Lung (tissue), 12 donors: Measurements from ENCODE around the gene RABGAP1L. TPM values are rescaled to one million over a fixed set of nuclear protein-coding genes. Genes with fewer than 3 reads are reported as not detected.
"Not testable (repeated sequence)": the region's sequence is repeated elsewhere in the genome, so short reads cannot be mapped to it uniquely, and the experiment has no call there.

ENCODE experiments used
- ATAC-seq: fragments of 200-7000 bp; cut with Tn5 transposase; one replicate; pipeline ENCODE4 v1.9.1; 2020; ENCODE audit warnings: moderate number of reproducible peaks; ENCODE audit not compliant: insufficient read depth, low FRiP score
- DNase-seq, 3 donors: peaks; one replicate each; pipeline ENCODE4 v3.0.0-alpha.2; 2013 to 2017
- H3K27ac ChIP-seq, 2 donors: one replicate each; pipeline ENCODE4 v1.5.1; 2013; ENCODE audit warnings: mild to moderate bottlenecking in 2 of 2, moderate library complexity in 2 of 2, control low read depth in 1 of 2, inconsistent platforms in 1 of 2, low read depth in 1 of 2, low read length in 1 of 2
- H3K27me3 ChIP-seq, 3 donors: one replicate each; pipeline ENCODE4 v1.5.1; 2013; ENCODE audit warnings: low read length in 2 of 3; ENCODE audit not compliant: control insufficient read depth in 3 of 3, insufficient read depth in 3 of 3
- H3K36me3 ChIP-seq, 4 donors: one replicate each; pipeline ENCODE4 v1.5.1; 2013; ENCODE audit warnings: low read length in 4 of 4, mild to moderate bottlenecking in 1 of 4, moderate library complexity in 1 of 4; ENCODE audit not compliant: control insufficient read depth in 4 of 4, insufficient read depth in 4 of 4
- H3K4me1 ChIP-seq, 5 donors: one replicate each; pipeline ENCODE4 v1.5.1; 2013; ENCODE audit warnings: low read length in 5 of 5, mild to moderate bottlenecking in 2 of 5, moderate library complexity in 1 of 5; ENCODE audit not compliant: control insufficient read depth in 5 of 5, insufficient read depth in 5 of 5
- H3K4me3 ChIP-seq: one replicate; pipeline ENCODE4 v1.5.1; 2013; ENCODE audit warnings: mild to moderate bottlenecking, control low read depth, moderate library complexity
- H3K9ac ChIP-seq, 2 donors: one replicate each; pipeline ENCODE4 v1.5.1; 2013; ENCODE audit warnings: low read length in 2 of 2, control low read depth in 1 of 2; ENCODE audit not compliant: insufficient read depth in 1 of 2
- H3K9me3 ChIP-seq, 4 donors: one replicate each; pipeline ENCODE4 v1.5.1; 2013; ENCODE audit warnings: low read length in 3 of 4, mild to moderate bottlenecking in 1 of 4, moderate library complexity in 1 of 4; ENCODE audit not compliant: control insufficient read depth in 4 of 4, insufficient read depth in 3 of 4
- whole genome bisulfite sequencing, 2 donors: extraction: QIAGEN DNeasy Blood & Tissue Kit; methylation state at CpG; one replicate each; pipeline ENCODE4 v1.1.7; 2013; 5-methylcytosine and 5-hydroxymethylcytosine counted together
- polyA plus RNA-seq, 2 donors: library from polyadenylated mRNA; stranded (reverse); fragments of 200-250 nt; gene quantifications; one replicate each; pipeline ENCODE4 v1.2.1, GENCODE V29; 2013
- total RNA-seq, 2 donors: library from RNA; depleted of rRNA in 1 of 2; stranded (reverse); fragments of >200 nt in 1 of 2; gene quantifications; one replicate each; pipeline ENCODE4 v1.2.1, GENCODE V29; 2014 to 2021
- TF ChIP-seq, protein P1 (sequence below): IDR thresholded peaks from 2 replicates; pipeline ENCODE4 v1.5.1; 2012; ENCODE audit warnings: mild to moderate bottlenecking; ENCODE audit errors: control extremely low read depth, extremely low read depth
- donor health status: control.
- donor health status: control.
- donor health status: Bipolar disorder and iron deficiency.
- donor health status: healthy.
- donor health status: DM: yes; HTN: yes; CAD: no.

Gene RABGAP1L
- total and polyA plus RNA-seq, 4 donors: 16.0 to 123 (median 44.5) TPM

DNA sequence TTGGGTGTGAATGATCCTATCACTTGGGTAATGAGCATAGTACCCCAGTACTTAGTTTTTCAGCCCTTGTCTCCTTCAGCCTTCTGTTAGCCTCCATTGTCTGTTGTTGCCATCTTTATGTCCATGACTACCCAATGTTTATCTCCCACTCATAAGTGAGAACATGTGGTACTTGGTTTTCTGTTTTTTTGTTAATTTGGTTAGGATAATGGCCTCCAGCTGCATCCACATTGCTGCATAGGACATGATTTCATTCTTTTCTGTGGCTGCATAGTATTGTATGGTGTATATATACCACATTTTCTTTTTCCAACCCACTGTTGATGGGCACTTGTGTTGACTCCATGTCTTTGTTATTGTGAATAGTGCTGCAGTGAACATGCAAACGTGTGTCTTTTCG lies 248.8 kb downstream of the RABGAP1L start:
- Histone ChIP-seq H3K4me3 (no peak overlapping the region), H3K27me3 (no peaks in the 10 kb centered on the region), H3K9ac (no peak overlapping the region), H3K36me3 (no peaks in the 10 kb centered on the region), H3K27ac (no peak overlapping the region), H3K9me3 (no peaks in the 10 kb centered on the region), H3K4me1 (peaks cover 0 to 4% (median 0%) of the 10 kb centered on the region in 5 donors)
- ATAC-seq (no peak), DNase-seq (no peak)
- WGBS, 2 donors: 67 to 74% methylated on average over 2 of the region's 2 CpGs
- TF ChIP-seq, protein P1, sequence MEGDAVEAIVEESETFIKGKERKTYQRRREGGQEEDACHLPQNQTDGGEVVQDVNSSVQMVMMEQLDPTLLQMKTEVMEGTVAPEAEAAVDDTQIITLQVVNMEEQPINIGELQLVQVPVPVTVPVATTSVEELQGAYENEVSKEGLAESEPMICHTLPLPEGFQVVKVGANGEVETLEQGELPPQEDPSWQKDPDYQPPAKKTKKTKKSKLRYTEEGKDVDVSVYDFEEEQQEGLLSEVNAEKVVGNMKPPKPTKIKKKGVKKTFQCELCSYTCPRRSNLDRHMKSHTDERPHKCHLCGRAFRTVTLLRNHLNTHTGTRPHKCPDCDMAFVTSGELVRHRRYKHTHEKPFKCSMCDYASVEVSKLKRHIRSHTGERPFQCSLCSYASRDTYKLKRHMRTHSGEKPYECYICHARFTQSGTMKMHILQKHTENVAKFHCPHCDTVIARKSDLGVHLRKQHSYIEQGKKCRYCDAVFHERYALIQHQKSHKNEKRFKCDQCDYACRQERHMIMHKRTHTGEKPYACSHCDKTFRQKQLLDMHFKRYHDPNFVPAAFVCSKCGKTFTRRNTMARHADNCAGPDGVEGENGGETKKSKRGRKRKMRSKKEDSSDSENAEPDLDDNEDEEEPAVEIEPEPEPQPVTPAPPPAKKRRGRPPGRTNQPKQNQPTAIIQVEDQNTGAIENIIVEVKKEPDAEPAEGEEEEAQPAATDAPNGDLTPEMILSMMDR: no peak

DNA sequence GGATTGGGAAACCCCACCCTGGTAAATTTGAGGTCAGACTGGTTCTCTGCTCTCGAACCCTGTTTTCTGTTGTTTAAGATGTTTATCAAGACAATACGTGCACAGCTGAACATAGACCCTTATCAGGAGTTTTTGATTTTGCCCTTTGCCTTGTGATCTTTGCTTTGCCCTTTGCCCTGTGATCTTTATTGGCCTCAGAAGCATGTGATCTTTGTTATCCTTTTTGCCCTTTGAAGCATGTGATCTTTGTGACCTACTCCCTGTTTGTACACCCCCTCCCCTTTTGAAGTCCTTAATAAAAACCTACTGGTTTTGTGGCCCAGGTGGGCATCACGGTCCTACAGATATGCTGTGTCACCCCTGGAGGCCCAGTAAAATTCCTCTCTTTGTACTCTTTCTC lies 250.5 kb downstream of the RABGAP1L start:
- H3K4me1 ChIP-seq, H3K4me3 ChIP-seq, H3K27ac ChIP-seq, H3K36me3 ChIP-seq, DNase-seq, H3K27me3 ChIP-seq, H3K9me3 ChIP-seq, ATAC-seq, H3K9ac ChIP-seq: not testable (repeated sequence)
- 94 to 96% methylated on average over 3 of the region's 3 CpGs for WGBS, 2 donors

DNA sequence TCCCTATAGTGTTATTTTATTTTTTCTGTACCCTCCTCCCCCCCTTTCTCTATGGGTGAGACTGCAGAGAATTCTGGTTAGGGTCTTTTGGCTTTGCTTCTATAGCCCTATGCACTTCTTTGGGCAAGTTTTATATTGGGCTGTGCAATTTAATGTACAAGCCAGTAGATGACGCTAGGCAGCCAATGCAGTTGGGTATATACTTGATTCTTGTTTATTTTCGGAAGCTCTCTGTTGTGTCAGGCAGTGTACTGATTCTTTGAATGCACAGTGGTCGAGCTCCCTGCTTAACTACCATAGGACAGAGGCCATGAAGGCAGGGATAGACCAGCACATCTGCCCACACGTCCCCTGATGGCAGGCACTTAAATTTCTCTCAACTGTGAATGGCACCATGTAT lies 254.3 kb downstream of the RABGAP1L start:
- DNase-seq (no peak), ATAC-seq (no peak)
- Histone ChIP-seq H3K27ac (no peak overlapping the region), H3K27me3 (no peaks in the 10 kb centered on the region), H3K9ac (no peak overlapping the region), H3K36me3 (no peaks in the 10 kb centered on the region), H3K4me3 (no peak overlapping the region), H3K4me1 (no peaks in the 10 kb centered on the region), H3K9me3 (no peaks in the 10 kb centered on the region)
- TF ChIP-seq, protein P1: no peak
- WGBS, 2 donors: 84 to 91% methylated on average over 4 of the region's 4 CpGs

DNA sequence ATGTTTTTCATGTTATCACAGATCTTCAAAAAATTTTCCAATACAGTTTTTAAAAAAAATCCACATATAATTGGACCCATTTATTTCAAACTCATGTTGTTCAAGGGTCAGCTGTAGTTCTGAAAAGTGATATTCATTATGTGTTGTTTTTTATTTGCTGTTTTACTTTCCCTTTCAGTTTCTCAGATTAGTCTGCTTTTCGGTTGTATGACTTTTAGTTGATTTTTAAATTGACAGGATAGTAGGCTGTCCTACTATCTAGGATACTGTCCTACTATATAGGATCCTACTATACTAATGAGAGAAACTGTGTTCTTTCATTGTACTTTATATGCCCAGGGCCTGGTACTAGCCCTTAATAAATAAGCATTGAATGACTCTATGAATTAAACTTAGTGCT lies 254.9 kb downstream of the RABGAP1L start:
- H3K4me3 ChIP-seq: no peak overlapping the region
- ATAC-seq (no peak), DNase-seq (no peak)
- no peaks in the 10 kb centered on the region for H3K36me3 ChIP-seq
- H3K27me3 ChIP-seq: no peaks in the 10 kb centered on the region
- TF ChIP-seq, protein P1: no peak
- no peaks in the 10 kb centered on the region for H3K9me3 ChIP-seq
- 34 to 35% methylated on average over 1 of the region's 1 CpG for WGBS, 2 donors
- no peak overlapping the region for H3K27ac ChIP-seq
- no peak overlapping the region for H3K9ac ChIP-seq
- H3K4me1 ChIP-seq: no peaks in the 10 kb centered on the region
